HG03280 (cell line): ENCODE results near the gene SORCS3.

Source experiments
- ATAC-seq: cut with Tn5 transposase; IDR thresholded peaks from one replicate; pipeline ENCODE4 v1.9.1; 2021; ENCODE audit warnings: mild to moderate bottlenecking, moderate library complexity; ENCODE audit not compliant: unreplicated experiment

The SORCS3 gene

DNA sequence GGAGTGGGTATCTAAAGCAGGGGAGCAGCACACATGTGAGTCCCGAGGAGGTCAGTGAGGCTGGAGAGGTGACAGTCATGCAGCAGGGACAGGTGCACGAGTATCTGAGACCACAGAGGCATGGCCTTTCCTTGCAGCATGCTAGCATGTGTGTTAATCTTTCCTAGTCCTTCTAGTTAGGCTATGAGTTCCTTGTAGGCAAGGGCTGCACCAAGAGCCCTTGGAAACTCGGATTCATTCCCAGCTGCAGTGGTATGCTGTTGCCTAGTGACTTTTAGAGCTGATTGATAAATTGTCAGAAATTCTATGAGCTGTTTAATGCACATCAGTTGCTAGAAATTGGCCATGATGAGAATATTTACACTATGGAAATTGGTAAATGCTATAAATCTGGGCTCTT is 132.0 kb downstream of the SORCS3 start:
- no peak for ATAC-seq

DNA sequence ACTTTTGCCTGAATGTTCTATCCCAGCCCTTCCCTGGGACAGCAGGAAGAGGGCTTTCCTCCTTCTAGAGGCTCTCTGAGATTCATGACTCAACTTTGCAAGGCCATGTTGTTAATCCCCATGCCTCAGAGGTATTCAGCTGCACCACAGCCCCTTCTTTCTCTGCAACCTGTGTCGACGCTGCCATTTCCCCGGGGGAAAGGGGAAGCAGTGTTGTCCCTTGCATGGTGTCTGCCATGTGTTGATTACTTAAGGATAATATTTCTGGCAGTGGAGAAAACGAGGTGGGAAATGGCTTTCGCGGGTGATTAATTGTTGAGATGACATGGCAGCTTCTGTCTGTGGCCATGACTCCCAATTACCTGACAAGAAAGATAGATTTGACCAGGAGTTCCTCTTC is 133.1 kb downstream of the SORCS3 start:
- no peak for ATAC-seq

DNA sequence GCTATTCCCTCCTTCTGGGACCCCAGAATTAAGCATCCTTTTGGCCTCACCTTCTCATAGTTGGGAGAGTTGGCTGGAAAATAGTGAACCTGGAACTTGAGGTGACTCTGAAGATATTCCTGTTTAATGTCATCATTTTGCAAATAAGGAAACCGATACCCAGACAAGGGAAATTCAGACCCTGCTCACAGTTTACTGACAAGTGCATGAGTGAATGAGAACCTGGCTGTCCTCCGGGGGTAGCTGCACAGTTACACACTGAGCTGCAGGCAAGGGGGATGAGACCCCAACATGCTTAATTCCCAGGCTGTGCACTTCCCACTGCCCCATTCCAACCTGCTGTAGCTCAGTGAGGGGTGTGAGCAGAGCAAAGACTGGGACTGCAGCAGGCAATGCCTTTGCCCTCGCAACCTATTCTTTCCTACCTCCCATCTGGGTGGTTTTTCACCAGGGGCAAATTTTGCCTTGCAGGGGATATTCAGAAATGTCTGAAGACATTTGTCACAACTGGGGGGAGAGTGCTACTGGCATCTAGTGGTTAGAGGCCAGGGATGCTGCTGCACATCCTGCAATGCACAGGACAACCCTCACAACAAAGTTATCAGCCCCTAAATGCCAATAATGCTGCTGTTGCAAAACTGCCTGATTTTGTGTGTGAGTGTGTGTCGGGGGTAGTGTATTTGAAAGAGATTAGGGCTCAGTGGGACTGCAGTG is 136.2 kb downstream of the SORCS3 start:
- ATAC-seq: no peak

DNA sequence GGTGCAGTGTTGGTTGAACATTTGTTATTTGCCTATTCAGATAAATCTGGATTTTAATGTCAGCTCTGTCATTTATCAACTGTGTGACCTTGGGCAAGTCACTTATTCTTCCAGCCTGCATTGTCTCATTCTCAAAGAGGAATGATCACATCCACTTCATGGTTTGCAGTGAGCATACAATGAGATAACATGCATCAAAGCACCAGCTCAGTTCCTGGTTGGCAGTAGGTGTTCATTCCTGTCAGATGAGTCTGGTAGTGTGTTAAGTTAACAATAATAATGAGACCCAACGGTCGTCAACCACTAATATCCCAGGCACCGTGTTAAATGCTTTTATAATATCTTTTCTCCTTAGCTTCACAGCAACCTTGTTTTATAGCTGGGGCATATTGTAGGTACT is 137.3 kb downstream of the SORCS3 start:
- no peak for ATAC-seq

DNA sequence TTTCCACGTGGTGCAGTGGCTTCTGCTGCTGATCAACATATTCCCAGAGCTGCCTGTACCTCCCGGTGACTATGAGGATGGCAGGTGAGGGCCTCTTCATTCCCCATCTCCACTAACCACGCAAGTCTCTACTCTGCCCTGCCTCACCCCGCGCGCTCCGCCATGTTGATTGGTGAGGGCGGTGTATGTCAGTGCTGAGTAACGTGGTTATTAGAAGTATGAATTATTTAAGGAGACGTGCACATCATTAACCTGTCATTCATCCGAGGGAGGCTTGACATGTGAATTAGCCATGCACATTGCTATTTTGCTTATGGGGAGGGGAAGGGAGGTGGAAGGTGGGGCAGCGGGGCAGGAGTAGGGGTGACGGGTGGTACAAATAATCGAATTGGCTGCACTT is 138.6 kb downstream of the SORCS3 start:
- ATAC-seq: no peak

DNA sequence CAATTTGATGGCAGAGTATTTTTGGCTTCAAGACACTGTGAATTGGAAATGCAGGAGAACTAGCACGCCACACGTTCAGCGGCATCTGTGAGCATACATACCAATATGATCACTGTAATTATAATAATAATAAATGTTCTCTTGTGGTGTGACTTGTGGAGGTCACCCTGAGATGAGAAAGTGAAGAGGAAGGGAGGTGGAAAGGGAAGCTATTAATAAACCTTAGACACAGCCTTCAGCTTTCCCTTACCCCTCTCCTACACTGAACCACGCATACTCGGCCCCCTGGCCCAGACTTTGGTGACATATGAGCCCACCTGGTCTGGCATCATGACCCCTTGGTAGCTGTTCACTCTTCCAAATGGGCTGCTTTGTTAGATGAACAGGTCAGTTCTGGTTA is 139.1 kb downstream of the SORCS3 start:
- no peak for ATAC-seq

DNA sequence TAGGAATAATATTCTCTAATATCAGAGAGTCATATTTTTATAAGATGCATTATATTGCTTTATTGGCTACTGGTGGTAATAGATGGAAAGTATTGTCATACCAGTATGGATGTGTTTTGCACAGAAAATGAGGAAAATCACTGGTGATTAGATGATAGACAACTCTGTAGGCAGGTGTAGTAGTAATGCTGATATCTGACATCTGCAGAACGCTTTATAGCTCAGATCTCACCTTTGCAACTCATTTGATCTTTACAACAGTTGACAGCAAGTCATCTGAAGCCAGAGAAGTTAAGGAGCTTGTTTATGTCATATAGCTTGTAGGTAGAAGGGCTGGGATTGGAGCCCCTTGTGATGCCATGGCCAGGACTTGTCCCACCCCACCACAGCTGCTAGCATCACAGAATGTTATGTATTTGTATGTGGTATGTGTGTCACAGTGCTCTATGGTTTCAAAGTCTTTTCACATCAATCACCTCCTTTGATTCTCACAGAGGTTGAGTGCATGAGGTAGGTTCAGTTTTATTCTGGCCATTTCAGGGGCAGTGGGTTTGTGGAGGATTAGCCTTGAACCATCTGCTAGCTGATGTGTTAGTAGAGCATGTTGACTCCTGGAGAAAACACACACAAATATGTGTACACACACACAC is 140.0 kb downstream of the SORCS3 start:
- ATAC-seq: no peak

DNA sequence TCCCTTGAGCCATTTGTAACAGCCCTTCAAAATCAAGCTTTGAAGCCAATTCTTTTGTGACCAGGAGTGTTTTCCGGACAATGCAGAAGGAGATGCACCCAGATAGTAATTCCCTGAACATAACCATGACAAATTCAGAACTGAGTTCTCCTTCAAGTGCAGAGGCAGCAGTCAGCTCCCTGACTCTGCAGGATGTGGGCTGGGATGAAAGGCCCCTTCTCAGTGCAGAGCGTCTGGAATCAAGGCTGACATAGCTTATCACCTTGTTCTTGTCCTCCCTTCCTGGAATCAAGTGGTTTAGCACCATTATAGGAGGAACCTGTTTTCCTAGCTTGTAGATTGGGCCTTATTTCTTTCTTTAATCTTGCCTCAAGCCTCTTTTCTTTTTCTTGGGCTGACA is 143.4 kb downstream of the SORCS3 start:
- no peak for ATAC-seq

DNA sequence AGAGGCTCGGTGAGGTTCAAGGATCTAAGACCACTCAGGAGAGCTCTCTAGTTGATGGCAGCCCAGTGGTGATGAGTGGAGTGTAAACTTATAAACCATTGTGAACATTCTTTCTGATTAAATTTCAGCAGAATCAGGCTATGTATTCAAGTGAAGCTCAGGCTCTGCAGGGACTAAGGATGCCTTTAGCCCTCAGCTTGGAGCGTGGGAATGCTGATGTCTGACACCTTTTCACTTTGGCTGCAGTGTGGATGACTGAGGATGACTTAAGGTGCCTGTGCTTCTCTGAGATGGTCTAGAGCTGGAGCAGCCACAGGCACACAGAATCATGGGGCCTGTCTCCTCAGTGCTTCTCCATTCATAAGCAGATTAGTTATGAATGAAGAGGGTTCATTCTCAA is 150.4 kb downstream of the SORCS3 start:
- ATAC-seq: no peak

DNA sequence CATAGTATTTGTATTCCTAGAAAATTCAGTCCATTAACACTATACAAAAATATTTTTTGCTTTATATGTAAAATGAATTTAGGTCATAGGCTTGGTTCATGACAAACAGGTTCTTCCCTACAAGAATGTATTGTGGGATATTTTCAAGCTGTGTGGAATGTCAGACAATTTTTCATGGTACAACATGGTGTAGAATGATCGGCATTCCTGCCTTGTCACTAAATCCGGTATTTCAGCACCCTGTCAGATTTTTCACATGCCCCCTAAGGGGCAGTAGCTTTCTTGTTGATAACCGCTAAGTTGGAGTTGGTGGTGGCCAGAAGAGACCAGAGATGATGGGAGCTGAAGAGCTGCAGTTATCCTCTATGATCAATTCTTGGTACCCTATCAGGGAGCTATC is 154.3 kb downstream of the SORCS3 start:
- no peak for ATAC-seq

DNA sequence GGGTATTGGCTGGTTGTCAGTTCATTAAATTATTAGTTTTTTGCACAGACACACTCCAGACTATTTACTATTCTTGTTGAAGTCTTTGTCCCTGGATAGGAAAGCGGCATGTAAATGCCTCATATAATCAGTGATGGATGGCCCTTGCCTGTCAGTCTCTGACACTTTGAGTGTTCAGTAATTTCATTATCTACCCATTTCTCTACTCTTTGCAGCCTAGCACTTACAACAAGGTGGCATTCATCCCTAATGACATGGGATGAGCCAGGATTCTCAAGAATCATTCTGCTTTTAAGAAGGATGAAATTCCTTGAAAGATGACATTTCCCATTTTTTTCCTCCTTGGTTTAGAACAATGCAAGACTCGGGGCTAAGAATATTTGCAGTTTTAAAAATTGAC is 155.7 kb downstream of the SORCS3 start:
- ATAC-seq: no peak

DNA sequence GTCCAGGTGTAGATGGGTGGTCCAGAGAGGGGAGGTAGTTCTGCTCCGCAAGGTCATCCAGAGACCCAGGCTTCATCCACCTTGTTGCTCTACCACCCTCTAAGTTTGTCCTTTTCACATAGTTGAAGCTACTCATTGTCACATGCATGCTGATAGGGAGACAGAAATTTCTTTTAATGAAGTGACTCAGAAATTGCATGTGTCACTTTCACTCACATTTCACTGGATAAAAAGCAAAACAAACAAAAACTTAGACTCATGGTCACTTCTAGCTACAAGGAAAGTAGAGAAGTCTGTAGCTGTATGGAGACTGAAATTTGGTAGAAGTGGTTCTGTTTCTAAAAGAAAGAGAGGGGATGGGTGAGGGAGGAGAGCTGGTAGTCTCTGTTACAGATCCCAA is 161.9 kb downstream of the SORCS3 start:
- ATAC-seq: no peak

DNA sequence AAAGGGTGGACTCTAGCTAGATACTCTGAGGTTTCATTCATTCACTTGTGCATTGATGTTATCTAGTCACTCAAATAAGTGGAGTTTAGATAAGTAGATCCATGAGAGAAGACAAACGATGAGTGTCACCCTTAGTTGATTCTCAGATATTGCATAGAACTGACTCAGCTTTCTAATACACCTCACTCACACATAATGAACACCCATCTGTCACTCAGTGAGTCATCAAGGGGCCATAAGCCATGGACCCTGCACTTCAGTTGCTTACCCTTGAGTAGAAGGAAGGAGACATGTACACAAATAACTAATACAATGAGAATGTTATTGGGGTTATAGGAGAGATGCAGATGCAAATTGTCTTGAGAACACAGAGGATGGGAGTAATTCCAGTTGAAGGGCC is 163.8 kb downstream of the SORCS3 start:
- ATAC-seq: no peak

DNA sequence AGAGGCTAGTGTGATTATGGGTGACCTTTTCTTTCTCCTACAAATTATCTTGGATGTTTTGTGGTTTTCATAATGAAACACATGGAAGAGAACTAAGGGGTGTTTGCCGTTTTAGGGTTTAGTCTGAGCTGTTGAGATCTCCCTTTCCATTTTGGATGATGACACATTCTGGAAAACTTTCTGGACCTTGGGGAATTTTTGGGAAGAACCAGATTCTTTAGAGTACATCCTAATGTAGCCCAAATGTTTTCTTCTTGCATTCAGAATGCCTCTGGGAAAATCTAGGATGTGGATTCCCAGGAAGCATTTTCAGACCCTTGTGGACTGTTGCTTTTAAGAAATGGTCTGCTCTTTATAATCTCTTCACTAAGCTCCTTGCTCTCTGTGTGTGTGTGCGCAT is 165.7 kb downstream of the SORCS3 start:
- no peak for ATAC-seq

DNA sequence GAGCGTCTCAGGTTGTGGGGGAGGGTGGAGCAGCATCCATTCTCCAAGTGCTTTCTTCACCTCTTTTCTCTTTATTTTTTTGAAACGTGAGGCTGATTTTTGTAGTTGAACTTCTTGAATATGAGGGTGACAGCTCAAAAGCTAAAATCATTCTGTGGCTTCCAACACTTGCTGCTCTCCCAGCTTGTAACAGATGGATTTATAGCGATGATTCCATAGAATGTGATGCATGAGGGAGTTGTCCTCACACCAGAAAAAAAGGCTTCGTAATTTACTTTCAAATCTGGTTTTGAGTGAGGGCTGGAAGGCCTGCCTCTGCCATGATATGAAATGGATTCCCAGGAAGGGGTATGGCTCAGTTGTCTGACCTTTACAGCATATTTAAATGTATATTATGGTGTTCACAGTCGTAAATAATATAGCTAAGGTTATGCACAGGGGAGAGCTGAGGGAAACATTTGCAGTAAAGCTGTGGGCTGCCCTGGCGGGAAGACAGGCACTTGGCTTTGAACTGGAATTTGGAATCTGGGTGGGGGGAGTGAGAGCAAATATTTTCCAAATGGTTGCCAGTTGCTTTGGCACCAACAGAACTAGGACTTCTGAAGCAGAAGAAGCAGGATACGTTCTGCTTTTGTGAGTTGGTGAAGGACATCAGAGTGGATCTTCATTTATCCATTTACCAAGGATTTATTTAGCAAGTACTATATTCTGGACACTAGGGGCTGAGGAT is 166.7 kb downstream of the SORCS3 start:
- ATAC-seq: no peak

DNA sequence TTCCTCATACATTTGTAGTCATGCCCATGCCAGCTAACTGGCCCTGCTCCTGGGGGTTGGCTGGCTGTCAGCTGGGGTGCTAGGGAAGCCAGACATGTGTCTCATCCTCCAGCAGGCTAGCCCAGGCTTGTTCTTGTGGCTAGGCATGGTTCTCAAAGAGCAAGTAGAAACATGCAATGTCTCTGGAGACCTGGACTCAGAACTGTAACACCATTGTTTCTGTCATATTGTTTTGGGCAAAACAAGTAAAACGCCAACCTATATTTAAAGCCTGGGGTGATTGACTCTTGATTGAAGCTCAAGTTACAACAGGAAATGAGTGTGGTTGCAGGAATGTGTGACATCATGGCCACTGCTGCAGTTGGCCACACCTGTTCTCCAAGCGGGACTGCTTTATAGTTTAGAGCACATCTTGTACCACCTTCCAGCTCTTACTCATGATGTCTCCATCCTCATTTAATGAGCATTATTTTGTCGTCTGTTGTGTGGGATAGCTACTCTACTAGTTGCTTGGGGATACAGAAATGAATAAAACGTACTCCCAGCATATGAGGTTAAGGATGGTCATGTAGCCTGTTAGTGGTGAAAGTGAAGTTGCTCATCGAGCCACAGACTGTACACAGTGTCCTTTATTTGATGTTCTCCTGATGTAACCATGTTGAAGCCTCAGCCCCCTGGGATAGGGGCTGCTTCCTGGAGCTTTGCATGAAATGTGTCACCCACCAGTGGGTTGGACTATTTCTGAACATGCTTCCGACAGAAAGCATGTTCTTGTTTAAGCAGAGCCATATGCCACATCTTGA is 168.4 kb downstream of the SORCS3 start:
- peak; percentile 52 for ATAC-seq

DNA sequence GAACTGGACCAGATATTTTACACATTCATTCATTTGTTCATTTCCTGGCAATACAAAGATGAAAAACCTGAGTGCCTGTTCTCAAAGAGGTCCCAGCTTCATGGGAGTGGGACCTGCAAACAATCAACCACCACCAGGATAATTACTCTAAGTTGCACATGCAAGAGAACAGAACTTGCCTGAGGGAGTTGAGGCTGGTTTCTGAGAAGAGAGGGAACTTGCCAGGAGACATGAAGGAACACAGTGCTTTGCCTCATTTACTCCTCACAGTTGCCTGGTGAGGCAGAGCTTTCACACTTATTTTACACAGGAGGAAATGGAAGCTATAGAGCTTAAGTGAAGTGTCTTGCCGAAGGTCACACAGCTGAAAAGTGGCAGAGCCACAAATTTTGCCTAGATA is 170.1 kb downstream of the SORCS3 start:
- no peak for ATAC-seq

DNA sequence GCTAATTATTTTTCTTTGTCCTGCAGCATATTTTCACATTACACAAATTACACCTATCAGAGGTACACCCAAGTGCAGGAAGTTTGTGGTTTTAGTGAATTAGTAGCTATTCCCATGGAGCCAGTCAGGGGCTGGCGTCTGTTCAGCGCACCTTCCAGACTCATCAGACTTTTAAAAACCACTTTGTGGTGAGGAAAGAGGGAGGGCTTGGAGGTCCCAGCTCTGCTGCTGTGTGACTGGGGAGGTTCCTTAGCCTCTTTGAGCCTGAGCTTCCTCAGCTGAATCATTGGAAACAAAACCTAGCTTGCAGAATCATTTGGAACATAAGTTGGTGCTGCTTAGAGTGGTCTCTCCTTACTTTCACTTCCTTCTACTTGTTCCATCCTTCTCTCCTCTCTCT is 175.4 kb downstream of the SORCS3 start:
- no peak for ATAC-seq

DNA sequence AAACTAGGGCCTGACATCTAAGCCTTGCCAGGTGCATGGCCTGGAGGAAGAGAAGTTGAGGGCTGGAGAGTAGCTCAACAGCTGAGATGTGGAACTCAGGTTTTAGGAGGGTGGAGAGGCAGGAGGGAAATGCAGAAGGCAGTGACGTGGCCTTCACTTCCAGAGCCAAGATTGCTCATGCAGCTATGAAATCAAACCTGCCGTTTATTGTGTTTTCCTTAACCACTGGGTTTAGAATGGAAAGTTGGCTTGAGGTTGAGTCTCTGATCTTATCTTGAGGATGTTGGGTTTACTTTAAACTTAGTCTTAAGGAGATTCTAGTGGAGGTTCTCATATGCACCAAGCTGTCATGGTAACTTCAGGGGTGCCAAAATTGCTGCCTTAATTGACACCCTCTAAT is 178.6 kb downstream of the SORCS3 start:
- ATAC-seq: no peak

DNA sequence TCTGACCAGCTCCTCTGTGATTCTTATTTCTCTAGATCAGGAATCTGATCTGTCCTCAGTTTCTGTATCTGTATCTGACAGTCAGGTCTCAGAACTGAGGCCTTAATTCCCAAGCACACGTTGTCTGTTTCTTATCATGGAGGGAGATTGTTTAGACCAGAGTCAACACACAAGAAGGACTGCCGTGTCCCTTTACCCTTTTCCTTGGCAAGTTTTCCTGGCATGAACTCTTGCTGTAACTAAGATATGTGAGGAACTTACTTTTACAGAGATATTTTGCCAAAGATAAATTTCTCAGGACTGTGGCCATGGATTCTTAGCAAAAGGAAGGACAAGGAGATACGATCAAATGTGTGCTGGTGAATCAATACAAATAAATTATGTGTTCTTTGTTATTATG is 181.0 kb downstream of the SORCS3 start:
- no peak for ATAC-seq

DNA sequence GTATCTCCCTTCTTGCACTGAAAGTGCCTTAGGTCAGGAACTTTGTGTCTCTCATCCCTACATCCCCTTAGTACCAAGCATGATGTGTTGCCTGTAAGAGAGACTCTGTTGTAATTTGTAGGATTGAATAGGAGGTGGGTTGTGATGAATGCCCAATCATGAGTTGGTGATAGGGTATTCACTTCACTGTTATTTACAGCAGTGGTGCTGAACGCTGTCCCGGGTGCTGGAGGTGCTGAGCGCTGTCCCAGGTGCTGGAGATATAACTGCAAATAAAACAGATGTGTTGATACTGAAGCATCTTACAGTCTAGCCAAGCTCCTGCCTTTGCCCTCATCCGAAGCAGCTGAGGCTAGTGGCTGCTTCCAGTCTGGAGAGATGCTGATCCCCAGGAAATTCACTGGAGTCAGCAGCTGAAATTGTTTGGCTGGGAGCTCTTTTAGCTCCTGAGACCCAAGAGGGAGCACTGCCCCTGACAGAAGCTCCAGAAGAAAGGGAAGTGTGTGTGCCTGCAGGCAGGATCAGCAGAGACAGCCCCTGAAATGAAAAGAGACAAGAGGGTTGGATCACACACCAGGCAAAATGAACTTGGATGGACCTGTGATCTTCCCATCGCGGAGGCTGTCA is 183.4 kb downstream of the SORCS3 start:
- no peak for ATAC-seq
